Amniotic stem cell (primary cell): Measurements from ENCODE around the gene CAMK2G.

Experiments used
- DNase-seq: peaks from one replicate; lab custom pipeline; 2025; lab: John Stamatoyannopoulos, UW

The CAMK2G gene

GRCh38 chr10:73879296-73880173, 5.2 kb upstream of the CAMK2G start:
- DNase-seq = peak; percentile 64

DNA sequence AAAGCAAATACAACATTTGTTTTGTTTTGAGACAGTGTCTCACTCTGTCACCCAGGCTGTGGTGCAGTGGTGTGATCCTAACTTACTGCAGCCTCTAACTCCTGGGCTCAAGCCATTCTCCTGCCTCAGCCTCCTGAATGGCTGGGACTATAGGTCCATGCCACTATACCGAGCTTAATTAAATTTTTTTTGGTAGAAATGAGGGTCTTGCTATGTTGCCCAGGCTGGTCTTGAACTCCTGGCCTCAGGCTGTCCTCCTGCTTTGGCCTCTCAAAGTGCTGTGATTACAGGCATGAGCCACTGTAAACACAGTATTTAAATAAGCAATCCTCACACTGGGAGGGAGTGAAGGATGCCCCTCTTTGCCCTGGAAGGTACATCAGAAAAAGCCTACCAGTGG, 4.0 kb upstream of the CAMK2G start:
- no peak for DNase-seq

DNA sequence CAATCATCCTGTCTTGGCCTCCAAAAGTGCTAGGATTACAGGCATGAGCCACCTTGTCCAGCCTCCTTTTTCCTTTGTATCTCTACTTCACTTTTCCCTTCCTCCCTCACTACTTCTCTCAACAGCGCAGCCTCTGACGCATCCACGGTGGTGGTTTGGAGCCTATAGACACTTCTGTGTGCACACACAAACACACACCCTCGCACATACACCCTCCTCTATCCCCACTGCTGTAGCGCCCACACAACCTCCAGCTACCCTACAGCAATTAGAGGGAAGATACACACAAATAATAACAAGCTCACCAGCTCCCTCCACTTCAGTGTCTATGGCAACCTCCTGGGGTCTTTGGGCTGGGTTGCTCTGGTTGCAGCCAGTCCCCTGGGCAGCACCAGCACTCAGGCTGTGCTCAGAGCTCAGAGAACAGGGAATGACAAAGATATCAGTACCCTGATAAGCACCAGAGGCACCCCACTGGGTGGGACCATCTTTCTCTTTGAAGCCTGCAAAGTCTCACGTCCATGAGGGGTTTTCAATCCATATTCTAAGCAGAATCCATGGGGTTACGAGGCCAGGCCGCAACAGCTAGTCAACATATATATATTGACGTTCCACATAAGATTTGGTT, 3.3 kb upstream of the CAMK2G start:
- no peak for DNase-seq

DNA sequence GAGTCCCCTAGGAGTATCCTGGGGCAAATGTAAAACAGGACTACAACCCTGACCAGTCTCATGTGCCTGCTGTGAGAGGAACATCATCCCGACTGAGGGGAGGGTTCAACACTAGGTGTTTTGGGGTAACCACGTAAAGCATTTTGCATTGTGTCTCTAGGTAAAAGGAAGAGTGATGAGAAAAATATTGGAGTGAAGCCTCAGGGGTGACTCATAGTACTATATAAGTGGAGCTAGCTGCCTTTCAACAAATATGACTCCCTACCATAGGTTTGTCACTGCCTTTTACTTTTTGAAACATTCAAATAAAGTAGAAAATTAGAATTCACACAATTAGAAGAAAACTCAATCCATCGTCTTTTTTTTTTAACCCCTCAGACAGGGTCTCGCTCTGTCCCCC, 2.6 kb upstream of the CAMK2G start:
- DNase-seq = no peak

DNA sequence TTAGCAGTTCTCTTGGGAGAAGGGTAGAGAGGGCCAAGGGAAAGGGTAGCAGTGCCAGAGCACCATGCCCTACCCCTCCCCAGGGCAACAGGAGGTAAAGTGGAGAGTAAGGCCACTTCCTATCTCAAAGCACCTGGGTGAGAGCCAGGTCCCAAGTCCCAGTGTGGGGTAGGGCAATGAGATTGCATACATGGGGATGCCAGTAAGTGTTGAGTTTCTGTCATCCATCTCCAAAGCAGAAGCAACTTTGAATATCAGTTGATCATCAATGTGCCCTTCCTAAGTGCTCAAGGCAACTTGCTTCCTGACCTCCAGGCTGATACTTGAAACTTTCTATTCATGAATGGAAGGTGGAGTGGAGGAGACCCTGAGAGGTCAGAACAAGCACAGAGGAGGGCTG, 2.2 kb upstream of the CAMK2G start:
- DNase-seq = no peak

- no peak for DNase-seq
Observed at GRCh38 chr10:73876157-73876556, 1.8 kb upstream of the CAMK2G start.

DNA sequence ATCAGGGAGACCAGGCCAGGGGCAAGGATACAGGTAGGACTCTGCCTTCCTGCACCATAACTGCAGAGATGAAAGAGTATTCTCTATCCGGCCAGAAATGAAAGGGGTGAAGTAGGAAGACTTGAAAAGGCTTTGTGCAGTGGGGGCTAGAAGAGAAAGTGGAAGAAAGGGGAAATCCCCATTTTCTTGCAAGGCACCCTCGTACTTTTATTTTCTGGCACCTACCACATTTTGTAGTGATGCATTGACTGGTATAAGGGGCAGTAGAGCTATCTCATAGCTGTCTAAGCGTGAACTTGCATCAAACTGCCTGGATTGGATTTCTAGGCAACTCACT, 752 bp upstream of the CAMK2G start:
- no peak for DNase-seq

- no peak for DNase-seq
Observed at GRCh38 chr10:73873838-73874215, 528 bp downstream of the CAMK2G start.

DNA sequence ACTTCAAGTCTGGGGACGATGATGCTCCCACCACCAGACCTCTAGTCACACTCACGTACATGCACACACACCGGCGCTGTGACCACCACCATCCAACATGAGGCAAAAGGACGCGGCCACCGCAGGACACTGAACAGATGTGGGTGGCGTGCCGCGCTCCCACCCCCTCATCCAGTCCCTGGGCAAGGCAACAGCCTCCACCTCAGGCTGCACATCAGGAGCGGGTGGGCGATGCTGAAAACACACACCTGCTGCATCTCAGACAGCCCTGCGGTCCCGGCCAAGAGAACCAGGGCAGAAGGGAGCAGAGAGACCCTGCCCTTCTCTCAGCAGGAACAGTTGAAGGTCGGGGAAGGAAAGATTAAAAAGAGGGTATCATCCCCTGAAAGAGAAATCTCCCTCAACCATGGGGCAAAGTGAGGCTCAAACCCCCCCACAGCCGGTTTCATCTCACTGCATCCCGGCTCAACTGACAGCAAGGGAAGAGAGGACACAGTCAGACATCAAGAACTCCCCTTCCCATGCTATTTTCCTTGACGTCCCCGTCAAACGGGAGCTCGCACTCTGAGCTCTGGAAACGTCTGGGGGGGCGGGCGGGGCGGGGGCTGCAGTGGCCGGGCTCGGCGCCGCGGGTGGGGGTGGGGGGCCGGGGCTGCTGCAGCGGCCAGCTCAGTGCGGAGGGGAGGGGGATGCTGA, 1.1 kb downstream of the CAMK2G start:
- DNase-seq = no peak

DNA sequence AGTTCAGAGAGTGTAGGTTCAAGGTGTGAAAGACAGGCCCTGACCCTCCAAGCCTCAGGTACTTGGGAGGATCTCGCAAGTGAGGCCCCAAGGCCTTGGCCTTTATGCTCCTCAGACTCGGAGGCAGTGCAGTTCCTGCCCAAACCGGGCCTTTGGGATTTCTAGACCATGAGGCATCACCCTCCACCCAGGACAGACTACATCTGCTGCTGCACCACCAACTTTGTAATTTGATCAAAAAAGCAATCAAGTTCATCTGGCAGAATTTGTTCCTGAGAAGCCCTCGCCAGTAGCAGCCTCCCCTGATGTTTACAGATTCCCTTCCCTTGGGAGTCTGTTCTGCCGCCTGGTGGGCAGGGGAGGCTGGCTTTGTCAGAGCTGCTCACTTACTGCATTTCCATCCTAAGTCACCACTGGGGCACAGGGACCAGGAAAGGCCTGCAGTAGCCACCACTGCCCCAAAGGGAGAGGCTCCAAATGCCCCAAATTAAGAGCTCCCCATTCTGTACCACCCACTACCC, 2.1 kb downstream of the CAMK2G start:
- DNase-seq = no peak

DNA sequence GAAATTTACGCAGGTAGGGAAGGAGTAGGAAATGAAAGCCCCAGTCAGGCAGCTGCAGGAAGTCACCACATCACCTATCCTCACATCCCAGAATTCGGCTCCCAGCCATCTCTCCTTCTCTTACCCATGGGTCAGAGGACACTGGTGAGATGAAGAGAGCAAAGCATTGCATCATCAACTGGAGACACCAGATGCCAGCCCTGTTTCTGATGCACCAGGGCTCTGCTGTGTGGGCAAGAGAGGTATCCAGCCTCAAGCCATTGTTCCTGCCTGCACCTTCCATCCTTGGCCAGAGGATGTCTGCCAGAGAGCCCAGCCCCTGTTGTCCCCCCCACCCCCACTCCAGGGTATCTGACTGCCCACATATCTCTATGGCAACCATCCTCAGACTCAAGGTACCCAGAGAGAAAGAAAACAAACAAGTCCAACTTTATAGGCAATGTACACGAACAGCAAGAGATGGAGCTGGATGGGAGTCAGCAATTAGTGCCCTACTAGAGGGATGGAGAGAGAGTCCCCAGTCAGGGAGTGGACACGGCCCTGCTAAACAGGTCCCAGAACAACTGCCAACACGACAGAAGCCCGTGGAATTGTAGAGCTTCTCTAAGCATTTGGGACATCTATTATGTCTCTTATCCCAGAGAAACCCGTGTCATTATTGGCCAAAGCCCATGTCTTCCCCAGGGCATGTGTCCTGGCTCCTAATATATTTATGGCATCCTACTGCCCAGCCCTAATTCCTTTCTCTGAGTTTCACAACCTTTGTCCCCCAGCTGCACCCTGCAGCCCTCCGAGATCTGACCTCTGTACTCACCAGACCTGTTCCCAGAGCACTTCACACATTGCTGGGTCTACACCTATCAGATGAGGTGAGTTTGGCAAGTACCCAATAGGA, 2.8 kb downstream of the CAMK2G start:
- no peak for DNase-seq

- DNase-seq = no peak
Observed at GRCh38 chr10:73868655-73869195, 5.6 kb downstream of the CAMK2G start.

DNA sequence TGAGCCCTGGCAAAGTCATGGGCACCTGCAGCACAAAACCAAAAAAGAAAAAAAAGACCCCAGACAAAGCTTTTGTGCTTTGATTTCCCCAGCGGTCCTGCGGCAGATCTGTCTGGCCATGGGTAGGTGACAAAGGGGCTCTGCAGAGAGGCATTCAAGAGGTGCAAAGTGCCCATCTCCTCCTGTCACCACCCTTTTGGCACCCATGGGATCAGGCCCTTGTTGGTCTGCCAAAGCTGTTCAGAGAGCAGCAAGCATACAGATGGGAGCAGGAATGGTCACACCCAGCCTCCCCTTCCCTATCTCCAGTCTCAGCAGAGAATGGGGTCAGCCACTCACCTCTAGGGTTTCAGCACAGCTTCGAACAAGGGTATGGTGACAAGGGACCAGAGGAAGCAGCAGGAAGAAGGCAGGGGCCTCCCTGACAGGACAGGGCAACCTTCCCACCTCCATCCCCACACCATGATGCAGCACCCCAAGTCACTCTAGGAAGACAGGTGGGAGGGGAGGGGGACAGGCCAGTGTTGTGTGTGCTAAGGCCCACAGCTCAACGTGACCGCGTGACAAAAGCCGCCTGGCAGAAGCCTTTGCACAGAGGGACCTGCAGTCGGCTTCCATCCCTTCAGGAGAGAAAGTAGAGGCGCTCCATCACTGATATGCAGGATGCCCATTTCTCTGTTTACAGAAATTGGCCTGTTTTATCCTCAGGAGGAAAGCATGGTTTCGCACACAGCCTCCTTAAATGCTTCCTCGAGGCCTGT, 6.3 kb downstream of the CAMK2G start:
- DNase-seq = no peak

DNA sequence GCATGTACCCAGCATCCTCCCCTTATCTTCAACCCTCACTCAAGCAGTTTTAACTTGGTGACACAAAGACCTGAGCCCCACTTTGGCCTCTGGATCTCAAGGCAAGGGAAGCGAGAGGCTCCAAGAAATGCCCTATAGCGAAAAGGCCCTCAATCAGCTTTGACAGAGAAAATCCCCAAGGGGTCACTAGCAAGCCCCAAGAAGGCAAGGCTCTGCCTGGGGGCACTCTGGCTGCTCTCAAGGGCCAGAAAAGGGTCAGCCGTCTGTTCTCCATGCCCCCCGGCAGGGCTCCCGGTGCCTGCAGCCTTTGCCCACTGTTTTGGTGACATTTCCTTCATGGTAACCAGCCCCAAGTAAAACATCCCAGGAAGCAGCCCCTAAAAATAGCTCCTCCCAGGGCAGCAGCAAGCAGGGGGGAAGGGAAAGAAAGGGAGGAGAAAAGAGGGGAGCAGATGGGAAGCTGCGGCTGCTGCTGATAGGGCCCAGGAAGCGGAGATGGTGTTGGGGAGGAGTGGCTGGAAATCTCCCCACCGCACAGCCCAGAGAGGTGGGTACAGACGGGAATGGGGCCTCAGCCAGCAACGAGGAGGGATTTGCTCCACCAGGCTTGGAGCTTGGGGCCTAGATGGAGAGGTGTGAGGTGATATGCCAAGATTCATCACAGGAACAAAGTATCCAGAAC, 7.1 kb downstream of the CAMK2G start:
- no peak for DNase-seq

GRCh38 chr10:73866621-73867020, 7.7 kb downstream of the CAMK2G start:
- no peak for DNase-seq

GRCh38 chr10:73865459-73866442, 8.6 kb downstream of the CAMK2G start:
- no peak for DNase-seq

- DNase-seq = no peak
Observed at GRCh38 chr10:73865107-73865458, 9.3 kb downstream of the CAMK2G start.

DNA sequence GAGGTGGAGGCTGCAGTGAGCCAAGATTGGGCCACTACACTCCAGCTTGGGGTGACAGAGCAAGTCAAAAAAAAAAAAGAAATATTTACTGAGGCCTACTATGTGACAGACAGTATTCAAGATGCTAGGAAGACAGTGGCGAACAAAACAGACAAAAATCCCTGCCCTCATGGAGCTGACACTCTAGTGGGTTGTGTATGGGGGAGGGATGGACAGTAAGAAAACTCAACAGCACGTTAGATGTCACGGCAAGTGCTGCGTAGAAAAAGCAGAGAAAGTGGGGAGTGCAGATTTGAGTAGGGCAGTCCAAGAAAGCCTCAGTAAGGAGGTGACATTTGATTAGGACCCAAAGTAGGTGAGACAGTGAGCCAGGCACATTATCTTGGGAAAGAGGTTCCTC, 10.1 kb downstream of the CAMK2G start:
- DNase-seq = no peak
